ENCODE data around the gene TMEM26. TPM values are rescaled to one million over a fixed set of nuclear protein-coding genes. Genes with fewer than 3 reads are reported as not detected.

Gene TMEM26
- total RNA-seq, 1 donor, result 6.5 TPM

DNA sequence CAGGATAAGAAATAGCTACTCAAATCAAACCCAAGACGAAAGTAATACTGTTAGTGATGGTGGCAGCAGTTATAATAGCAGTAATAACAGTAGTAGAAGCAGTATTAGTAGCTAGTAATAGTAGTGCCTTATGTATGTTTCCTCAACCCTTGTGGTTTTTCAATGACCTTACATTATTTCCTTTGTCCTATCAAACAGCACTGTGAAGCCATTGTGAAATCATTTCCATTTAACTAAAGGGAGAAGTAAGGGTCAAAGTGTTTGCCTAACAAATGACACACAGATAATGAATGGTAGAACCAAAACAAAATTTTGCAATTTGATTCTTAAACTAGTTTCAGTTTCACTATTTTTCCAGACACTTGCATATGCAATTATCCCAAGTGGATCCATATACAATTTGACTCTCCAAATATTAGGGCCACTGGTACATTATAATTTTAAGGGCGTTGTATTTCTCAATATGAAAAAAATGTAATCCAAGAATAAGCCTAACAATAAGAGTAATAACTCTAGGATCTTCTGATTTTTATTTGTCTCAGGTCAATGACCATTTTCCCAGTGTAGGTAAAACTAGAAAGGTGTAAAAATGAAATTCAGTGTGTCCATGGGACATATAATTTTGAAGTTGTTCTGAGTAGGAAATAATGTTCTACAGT lies 33.7 kb upstream of the TMEM26 start:
- H3K27ac ChIP-seq (ENCODE audit: low read depth, low read length), result peak overlapping the region; percentile 33
- no peaks in the 10 kb centered on the region for H3K27me3 ChIP-seq (ENCODE audit: insufficient read depth, low read length)
- TF ChIP-seq, protein P1, sequence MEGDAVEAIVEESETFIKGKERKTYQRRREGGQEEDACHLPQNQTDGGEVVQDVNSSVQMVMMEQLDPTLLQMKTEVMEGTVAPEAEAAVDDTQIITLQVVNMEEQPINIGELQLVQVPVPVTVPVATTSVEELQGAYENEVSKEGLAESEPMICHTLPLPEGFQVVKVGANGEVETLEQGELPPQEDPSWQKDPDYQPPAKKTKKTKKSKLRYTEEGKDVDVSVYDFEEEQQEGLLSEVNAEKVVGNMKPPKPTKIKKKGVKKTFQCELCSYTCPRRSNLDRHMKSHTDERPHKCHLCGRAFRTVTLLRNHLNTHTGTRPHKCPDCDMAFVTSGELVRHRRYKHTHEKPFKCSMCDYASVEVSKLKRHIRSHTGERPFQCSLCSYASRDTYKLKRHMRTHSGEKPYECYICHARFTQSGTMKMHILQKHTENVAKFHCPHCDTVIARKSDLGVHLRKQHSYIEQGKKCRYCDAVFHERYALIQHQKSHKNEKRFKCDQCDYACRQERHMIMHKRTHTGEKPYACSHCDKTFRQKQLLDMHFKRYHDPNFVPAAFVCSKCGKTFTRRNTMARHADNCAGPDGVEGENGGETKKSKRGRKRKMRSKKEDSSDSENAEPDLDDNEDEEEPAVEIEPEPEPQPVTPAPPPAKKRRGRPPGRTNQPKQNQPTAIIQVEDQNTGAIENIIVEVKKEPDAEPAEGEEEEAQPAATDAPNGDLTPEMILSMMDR (IDR thresholded peaks at IDR 0.05; ENCODE audit: extremely low read depth, low read depth, low read length), result no peak
- H3K4me2 ChIP-seq (ENCODE audit: insufficient read depth, low read length), result peak overlapping the region; percentile 24
- H3K9me3 ChIP-seq (ENCODE audit: low read depth, low read length), result no peaks in the 10 kb centered on the region
- no peaks in the 10 kb centered on the region for H4K20me1 ChIP-seq (ENCODE audit: insufficient read depth, low read length)
- no peaks in the 10 kb centered on the region for H3K79me2 ChIP-seq (ENCODE audit: insufficient read depth, low read length)
- H2AFZ ChIP-seq (ENCODE audit: low read length), result no peak overlapping the region
- no peak for DNase-seq (ENCODE audit: insufficient read length, low spot score, missing footprints)
- peaks cover 9% of the 10 kb centered on the region for H3K4me1 ChIP-seq (ENCODE audit: insufficient read depth, low read length)
- no peak overlapping the region for H3K4me3 ChIP-seq (ENCODE audit: insufficient read depth, low read length)
- H3K36me3 ChIP-seq (ENCODE audit: insufficient read depth, low read length), result no peaks in the 10 kb centered on the region

DNA sequence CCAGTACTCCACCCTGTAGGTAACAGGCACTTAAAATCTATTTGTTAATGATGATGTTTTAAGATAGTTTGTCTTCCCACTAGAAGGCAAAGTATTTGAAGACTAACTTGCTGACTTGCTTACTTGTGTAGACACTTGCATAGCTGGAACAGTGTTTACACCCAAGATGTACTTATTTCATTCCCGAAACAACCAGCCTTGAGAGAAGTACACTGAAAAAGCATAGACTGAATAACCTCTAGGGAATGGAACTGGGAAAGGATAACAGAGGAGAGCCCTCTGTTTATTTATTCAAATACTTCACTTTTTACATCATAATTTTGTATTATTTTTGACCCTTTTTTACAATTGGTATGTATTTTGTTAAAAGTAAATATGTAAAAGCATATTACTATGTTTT lies 33.1 kb upstream of the TMEM26 start:
- Histone ChIP-seq H3K9me3 (ENCODE audit: low read depth, low read length) (no peaks in the 10 kb centered on the region), H3K4me3 (ENCODE audit: insufficient read depth, low read length) (no peak overlapping the region), H4K20me1 (ENCODE audit: insufficient read depth, low read length) (no peaks in the 10 kb centered on the region), H3K27me3 (ENCODE audit: insufficient read depth, low read length) (no peaks in the 10 kb centered on the region), H2AFZ (ENCODE audit: low read length) (no peak overlapping the region), H3K36me3 (ENCODE audit: insufficient read depth, low read length) (no peaks in the 10 kb centered on the region), H3K27ac (ENCODE audit: low read depth, low read length) (no peak overlapping the region), H3K4me2 (ENCODE audit: insufficient read depth, low read length) (no peak overlapping the region), H3K79me2 (ENCODE audit: insufficient read depth, low read length) (no peaks in the 10 kb centered on the region), H3K4me1 (ENCODE audit: insufficient read depth, low read length) (peaks cover 9% of the 10 kb centered on the region)
- no peak for DNase-seq (ENCODE audit: insufficient read length, low spot score, missing footprints)
- TF ChIP-seq, protein P1 (IDR thresholded peaks at IDR 0.05; ENCODE audit: extremely low read depth, low read depth, low read length), result no peak

DNA sequence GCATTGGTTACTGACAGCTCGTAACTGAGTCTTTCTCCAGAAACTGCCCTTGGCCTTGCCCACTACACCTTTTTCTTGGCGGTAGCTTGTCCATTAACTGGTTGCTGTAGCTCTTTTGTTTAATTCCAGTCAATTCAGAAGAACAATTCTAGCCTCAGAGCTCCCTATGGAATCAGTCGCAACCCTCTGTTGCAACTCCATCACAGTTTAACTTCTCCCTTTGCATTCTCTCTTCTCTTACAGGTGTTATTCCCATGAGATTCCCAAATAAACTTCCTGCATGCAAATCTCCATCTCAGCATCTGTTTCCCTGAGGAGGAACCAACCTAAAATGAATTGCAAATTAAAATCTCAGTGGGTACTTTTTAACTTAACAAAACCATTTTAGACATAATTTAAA lies 28.4 kb upstream of the TMEM26 start:
- no peak overlapping the region for H3K27ac ChIP-seq (ENCODE audit: low read depth, low read length)
- H3K4me3 ChIP-seq (ENCODE audit: insufficient read depth, low read length), result no peak overlapping the region
- no peak overlapping the region for H2AFZ ChIP-seq (ENCODE audit: low read length)
- no peak overlapping the region for H3K4me2 ChIP-seq (ENCODE audit: insufficient read depth, low read length)
- H3K27me3 ChIP-seq (ENCODE audit: insufficient read depth, low read length), result no peaks in the 10 kb centered on the region
- no peaks in the 10 kb centered on the region for H4K20me1 ChIP-seq (ENCODE audit: insufficient read depth, low read length)
- H3K36me3 ChIP-seq (ENCODE audit: insufficient read depth, low read length), result no peaks in the 10 kb centered on the region
- no peaks in the 10 kb centered on the region for H3K4me1 ChIP-seq (ENCODE audit: insufficient read depth, low read length)
- TF ChIP-seq, protein P1 (IDR thresholded peaks at IDR 0.05; ENCODE audit: extremely low read depth, low read depth, low read length), result no peak
- H3K79me2 ChIP-seq (ENCODE audit: insufficient read depth, low read length), result no peaks in the 10 kb centered on the region
- DNase-seq (ENCODE audit: insufficient read length, low spot score, missing footprints), result no peak
- H3K9me3 ChIP-seq (ENCODE audit: low read depth, low read length), result no peaks in the 10 kb centered on the region

DNA sequence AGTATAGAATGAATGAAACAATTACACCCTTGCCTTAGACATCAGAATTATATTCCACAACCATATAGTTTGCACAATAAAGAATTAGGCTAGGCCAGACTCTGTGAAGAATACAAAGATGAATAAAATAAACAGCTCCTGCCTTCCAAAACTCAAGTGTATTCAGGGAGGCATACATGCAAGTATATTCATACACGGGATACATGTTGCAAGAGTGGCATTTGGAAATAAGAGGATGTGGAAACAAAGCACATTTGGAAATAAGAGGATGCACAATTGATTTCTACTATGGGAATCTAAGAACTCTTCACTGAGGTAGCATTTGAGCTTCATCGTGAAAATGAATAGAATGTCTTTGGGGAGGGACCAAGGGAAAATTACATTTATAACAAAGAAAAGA lies 27.0 kb upstream of the TMEM26 start:
- H3K79me2 ChIP-seq (ENCODE audit: insufficient read depth, low read length), result no peaks in the 10 kb centered on the region
- H3K27ac ChIP-seq (ENCODE audit: low read depth, low read length), result no peak overlapping the region
- no peaks in the 10 kb centered on the region for H3K9me3 ChIP-seq (ENCODE audit: low read depth, low read length)
- no peaks in the 10 kb centered on the region for H4K20me1 ChIP-seq (ENCODE audit: insufficient read depth, low read length)
- no peak overlapping the region for H3K4me2 ChIP-seq (ENCODE audit: insufficient read depth, low read length)
- H3K36me3 ChIP-seq (ENCODE audit: insufficient read depth, low read length), result no peaks in the 10 kb centered on the region
- H3K4me1 ChIP-seq (ENCODE audit: insufficient read depth, low read length), result peaks cover 8% of the 10 kb centered on the region
- DNase-seq (ENCODE audit: insufficient read length, low spot score, missing footprints), result no peak
- no peaks in the 10 kb centered on the region for H3K27me3 ChIP-seq (ENCODE audit: insufficient read depth, low read length)
- TF ChIP-seq, protein P1 (IDR thresholded peaks at IDR 0.05; ENCODE audit: extremely low read depth, low read depth, low read length), result no peak
- H3K4me3 ChIP-seq (ENCODE audit: insufficient read depth, low read length), result no peak overlapping the region
- no peak overlapping the region for H2AFZ ChIP-seq (ENCODE audit: low read length)

Data from osteoblast (primary cell).